ENCODE results near the gene JAGN1.

DNA sequence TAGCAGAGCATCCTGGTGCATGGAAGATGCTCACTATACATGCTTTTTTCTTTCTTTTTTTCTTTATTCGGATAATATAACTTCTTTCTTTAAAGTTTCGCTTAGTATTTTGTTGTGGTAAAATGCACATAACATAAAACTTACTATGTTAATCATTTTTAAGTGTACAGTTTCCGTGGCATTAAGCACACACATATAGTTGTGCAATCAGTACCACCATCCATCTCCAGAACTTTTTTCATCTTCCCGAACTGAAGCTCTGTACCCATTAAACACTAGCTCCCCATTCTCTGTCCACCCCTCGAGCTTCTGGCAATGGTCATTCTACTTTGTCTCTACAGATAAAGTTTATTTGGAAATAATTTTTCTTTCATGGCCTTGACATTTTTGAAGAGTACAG, 1.0 kb upstream of the JAGN1 start:
- TF ChIP-seq, protein P1, sequence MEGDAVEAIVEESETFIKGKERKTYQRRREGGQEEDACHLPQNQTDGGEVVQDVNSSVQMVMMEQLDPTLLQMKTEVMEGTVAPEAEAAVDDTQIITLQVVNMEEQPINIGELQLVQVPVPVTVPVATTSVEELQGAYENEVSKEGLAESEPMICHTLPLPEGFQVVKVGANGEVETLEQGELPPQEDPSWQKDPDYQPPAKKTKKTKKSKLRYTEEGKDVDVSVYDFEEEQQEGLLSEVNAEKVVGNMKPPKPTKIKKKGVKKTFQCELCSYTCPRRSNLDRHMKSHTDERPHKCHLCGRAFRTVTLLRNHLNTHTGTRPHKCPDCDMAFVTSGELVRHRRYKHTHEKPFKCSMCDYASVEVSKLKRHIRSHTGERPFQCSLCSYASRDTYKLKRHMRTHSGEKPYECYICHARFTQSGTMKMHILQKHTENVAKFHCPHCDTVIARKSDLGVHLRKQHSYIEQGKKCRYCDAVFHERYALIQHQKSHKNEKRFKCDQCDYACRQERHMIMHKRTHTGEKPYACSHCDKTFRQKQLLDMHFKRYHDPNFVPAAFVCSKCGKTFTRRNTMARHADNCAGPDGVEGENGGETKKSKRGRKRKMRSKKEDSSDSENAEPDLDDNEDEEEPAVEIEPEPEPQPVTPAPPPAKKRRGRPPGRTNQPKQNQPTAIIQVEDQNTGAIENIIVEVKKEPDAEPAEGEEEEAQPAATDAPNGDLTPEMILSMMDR (IDR thresholded peaks at IDR 0.05), result no peak
- no peak for TF ChIP-seq POLR2A (IDR thresholded peaks at IDR 0.05)

Measured in uterus (tissue), 2 donors.